HG03196 (cell line): Measurements from ENCODE around the gene SPIB.
A peak's percentile ranks its signal among the peaks of the same experiment; 100 is the strongest.
"Not testable (repeated sequence)": the region's sequence is repeated elsewhere in the genome, so short reads cannot be mapped to it uniquely, and the experiment has no call there.

Experiments used
- ATAC-seq: cut with Tn5 transposase; IDR thresholded peaks from one replicate; pipeline ENCODE4 v1.9.1; 2021; ENCODE audit not compliant: unreplicated experiment

SPIB gene

DNA sequence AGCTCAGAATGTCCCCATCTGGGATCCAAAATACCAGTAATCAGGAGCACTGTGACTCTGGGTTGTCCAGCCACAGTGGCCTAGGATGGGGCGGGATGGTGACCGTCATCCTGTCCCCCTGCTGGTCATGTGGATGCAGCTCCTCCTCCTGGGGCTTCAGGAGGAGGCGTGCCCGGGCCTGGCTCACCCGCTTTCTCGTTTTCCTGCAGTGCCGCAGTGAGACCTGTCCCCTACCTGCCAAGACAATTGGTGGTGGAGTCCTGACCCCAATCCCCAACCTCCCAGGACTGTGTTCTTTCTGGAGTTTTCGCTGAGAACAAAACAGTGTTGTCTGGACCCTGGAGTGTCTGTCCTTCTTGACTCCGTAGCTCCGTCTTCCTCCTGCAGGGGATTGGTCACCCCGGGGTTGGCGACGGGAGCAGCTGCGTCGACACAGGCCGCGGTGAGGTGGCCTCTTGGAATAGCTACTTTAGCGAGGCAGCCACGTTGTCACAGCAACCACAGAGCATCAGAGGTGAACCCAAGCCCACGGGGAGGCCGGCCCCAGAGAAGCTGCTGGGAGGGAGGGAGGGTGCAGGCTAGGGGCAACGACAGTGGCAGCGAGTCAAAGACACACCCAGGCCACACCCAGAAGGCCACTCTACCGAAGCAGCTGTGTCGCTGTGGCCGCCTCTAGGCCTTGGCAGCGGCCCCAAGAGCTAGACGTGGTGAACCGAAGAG is 47.4 kb downstream of the SPIB start:
- no peak for ATAC-seq

DNA sequence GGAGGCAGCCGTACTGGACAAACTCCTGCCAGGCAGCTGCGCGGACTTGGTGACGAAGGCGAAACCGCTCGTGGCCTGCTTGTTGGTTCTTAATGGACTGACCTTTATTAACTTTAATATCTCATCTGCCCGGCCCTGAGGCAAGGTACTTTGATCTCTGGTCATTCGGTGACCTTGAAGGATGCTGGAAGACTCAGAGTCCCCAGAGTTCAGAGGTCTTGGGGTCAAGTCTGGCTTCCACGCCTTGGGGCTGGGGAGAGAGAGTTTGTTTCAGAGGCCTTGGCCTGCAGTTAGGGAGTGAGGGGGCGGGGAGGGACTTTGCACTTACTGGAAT is 47.9 kb downstream of the SPIB start:
- ATAC-seq, result no peak

DNA sequence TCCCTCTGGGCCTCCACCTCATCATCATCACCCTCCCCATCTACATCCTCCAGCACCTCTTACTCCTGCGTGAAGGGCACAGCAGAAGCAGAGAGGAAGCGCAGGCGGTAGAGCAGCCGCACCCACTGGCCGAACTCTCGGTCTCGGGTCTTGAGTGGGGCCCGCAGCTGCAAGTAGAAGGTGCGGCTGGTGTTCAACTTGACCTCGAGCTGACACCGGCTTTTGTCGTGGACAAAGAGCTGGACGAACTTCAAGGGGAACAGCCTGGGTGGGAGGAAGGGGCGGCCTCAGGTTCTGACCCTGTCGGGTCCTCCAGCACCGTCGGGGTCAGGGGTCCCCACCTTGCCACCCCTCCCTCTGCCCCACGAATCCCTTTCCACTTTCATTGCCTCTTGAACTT is 48.8 kb downstream of the SPIB start:
- no peak for ATAC-seq

DNA sequence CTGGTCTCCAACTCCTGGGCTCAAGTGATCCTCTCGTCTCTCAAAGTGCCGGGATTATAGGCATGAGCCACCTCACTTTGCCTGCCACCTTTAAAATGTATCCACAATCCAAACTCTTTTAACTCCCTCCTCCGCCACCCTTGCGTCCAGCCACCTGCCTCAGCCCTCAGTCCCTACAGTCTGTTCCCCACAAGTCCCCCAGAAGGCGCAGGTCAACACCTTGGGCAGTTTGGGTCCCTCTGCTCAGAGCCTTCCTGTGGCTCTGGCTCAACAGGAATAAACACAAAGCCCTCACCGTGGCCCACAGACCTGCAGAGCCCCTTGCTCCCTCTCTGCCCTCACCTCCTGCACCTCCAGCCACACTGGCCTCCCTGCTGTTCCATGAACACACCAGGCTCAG is 50.1 kb downstream of the SPIB start:
- no peak for ATAC-seq

DNA sequence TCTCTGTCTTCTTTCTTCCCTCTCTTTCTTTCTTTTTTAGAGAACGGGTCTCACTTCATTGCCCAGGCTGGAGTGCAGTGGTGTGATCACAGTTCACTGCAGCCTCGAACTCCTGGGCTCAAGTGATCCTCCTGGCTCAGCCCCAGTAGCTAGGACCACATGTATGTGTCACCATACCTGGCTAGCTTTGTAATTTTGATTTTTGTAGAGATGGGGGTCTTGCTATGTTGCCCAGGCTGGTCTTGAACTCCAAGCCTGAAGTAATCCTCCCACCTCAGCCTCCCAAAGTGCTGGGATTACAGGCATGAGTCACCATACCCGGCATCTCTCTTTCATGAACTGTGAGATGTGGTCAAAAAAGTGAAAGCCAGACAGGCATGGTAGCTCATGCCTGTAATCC is 54.6 kb downstream of the SPIB start:
- ATAC-seq, result not testable (repeated sequence)

DNA sequence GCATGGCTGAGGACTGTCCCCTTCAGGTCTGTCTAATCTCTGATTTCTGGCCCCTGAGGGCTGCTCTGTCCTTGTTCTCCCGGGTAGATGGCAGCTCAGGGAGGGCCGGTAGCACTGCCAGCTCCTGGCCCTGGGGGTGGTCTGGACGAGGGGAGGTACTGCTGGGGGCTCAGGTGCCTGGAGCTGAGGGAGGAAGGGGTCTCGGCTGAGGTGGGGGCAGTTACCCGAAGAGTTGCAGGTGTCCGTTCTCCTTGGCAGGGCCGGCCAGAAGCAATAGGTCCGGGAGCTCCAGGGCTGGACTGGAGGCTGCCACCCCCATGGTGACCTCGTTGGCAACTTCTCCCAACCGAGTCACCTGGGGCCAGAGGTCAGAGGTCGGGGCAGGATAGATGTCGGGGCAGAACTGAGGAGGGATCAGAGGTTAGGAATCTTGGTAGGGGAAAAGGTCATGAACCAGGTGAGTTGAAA is 56.4 kb downstream of the SPIB start:
- ATAC-seq, result no peak

DNA sequence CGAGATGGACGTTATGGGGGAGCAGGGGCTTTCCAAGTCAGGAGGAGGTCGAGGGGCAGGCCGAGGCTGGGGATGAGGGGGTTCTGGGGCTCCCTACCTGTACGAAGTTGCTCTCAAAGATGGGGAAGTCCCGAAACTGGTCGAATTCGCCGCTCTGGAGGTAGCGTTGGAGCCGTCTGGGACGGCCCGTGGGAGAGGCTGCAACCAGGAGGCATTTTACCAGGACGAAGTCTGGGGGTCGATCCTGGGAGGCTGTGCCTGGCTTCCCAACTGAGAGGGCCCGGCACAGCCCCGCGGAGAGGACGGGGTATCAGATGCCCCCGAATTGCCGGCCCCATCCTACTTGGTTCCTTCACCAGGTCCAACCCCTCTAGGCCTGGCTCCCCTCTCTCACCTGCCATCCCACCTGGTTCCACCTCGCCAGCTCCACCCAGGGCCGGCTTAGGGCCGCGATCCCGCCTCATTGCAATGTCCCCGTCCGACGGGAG is 57.0 kb downstream of the SPIB start:
- ATAC-seq, result no peak

DNA sequence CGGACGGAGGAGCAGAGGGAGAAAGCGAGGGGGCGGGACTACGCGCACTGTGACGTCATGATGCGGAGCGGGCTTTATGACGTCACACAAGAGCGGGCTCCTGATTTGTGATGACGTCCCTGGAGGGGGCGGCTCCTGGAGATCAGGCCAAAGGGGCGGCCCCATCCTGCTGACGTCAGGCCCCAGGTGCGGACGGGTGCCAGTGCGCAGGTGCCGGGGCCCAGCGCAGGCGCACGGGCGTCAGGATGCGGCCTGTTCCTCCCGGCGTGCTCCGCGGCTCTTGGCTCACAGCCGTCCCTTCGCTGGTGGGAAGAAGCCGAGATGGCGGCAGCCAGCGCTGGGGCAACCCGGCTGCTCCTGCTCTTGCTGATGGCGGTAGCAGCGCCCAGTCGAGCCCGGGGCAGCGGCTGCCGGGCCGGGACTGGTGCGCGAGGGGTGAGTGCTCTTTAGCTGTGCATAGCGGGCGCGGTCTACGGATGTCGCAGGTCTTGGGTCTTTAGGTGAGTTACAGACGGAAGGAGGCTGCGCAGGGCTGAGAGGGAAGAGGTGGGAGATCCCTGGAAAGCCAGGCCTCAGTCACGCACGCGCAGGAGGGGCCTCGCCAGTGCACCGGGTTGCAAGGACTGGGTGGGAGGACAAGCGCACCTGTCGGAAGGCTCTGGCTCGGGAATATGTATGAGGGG is 57.6 kb downstream of the SPIB start, which contains the start of the genes EMC10 and GARIN5A:
EMC10 (plus strand) TSS at position 284 of the 683 bp plus-strand sequence; CDS start at position 322, 38 bp downstream.
GARIN5A (minus strand) TSS at position 625 of the 683 bp plus-strand sequence; CDS start at position 165, 460 bp downstream.
- peak; percentile 85 for ATAC-seq

DNA sequence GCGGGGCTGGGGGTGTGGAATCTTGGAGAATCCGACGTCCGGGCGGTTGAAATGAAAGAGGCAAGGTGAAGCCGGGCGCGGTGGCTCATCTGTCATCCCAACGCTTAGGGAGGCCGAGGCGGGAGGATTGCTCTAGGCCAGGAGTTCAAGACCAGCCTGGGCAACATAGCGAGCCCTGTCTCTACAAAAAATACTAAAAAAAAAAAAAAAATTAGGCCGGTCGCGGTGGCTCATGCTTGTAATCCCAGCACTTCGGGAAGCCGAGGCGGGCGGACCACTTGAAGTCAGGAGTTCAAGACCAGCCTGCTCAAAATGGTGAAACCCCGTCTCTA is 58.1 kb downstream of the SPIB start:
- ATAC-seq, result no peak

DNA sequence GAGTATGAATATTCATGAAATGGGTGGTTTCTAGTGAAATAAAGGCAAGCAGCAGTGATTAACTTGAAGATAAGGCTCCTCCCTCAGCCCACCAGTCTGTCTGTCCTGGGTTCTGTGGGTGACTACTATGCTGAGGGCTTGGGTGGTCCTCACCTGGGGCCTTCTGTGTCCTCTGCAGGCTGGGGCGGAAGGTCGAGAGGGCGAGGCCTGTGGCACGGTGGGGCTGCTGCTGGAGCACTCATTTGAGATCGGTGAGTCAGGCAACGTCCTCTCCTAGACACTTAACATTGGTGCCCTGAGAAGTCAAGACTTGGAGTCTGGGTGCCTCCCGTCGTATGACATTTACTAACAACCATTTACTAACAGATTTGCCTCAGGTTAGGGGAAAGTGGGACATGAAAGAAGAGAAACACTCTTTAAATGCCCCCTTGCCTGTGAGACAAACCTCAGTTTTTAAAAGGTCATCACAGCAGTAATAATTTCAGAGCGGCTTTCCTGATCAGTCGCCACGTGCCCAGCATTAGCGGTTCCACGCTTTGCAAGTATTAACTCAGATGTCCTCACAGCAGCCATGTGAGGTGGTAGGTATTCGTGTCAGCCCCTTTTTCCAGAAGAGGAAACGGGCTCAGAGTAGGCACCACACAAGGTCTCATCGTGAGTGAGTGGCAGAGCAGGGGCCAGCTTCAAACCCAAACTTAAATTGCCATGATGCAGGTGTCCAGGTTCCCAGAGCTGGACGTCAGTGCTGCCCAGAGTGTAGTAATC is 59.2 kb downstream of the SPIB start:
- ATAC-seq, result no peak

DNA sequence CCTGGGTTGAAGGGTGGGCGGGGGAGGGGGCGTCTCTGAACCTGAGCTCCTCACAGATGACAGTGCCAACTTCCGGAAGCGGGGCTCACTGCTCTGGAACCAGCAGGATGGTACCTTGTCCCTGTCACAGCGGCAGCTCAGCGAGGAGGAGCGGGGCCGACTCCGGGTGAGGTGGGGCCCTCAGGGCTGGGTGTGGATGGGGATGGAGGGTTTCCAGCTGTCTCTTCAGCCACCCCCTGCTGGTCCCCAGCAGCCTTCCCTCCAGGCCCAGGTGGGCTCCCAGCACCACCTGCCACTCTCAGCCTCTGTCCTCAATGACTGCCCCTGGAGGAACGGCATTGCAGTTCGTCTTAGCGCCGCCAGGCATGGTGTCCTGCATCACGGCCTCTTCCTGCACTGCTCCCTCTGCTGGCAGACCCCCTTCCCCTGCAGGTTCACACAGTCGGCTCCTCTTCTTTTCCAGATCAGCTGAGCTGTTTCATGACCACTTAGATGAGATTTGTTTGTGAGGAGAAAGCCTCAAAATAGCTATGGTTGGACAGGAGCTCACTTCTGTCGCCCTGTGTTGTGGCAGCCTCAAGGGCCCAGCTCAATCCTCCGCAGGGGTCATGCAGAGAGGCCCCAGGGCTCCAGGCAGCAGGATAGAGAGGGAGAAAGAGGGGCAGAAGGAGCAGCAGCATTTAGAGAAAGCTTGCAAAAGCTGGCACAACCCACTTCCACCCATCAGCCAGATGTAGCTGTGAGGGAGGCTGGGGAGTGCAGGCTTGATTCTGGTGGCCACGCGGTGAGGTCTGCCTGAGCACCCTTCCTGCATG is 60.4 kb downstream of the SPIB start:
- ATAC-seq, result no peak

DNA sequence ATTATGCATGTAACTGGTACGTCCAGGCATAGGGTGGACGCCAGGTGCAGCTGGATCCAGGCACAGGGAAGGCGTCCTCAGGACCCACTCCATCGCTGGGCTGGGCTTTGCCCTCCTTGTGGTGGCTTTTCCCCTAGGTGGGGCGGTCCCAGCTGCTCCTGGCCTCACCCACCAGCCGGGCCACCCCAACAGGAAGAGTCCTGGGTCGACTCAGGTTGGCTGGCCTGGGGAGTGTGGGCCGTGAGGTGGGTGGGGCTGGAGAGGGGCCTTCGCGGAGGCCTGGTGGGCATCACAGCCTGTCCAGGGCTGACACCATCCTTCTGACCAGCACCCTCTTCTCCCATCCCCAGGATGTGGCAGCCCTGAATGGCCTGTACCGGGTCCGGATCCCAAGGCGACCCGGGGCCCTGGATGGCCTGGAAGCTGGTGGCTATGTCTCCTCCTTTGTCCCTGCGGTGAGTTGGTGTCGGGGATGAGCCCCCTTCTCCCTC is 61.1 kb downstream of the SPIB start:
- ATAC-seq, result no peak

DNA sequence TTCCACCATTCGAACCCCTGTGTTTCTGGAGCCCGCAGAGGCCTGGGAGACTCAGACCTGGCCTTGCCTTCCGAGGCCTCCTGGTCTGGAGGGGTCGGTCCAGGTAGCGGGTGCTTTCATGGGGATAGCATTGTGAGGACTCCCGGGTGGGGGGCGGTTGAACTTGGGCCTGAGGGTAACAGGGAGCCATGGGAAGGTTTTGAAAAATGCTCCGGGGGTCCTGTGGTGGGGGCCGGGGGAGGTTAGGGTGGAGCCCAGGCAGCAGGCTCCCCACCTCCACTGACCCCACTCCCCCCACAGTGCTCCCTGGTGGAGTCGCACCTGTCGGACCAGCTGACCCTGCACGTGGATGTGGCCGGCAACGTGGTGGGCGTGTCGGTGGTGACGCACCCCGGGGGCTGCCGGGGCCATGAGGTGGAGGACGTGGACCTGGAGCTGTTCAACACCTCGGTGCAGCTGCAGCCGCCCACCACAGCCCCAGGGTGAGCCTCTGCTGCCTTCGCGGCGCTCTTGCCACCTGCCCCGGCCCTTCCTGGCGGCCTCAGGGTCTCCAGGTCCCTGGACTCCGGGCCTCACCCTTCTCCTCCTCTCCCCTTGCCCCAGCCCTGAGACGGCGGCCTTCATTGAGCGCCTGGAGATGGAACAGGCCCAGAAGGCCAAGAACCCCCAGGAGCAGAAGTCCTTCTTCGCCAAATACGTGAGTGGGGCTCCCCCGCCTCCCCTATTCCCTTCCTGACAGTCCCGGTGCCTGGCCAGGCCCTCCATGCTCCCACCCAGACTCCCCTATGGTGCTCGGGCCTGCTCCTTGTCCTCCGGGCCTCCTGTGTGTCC is 61.8 kb downstream of the SPIB start:
- ATAC-seq, result no peak
